ACC112 (cell line): ENCODE data around the gene PAQR8.

Source experiments
- H2AFZ ChIP-seq: fragments of 200-600 bp; sonication (generic); one replicate; pipeline ENCODE4 v1.6.0; 2017; ENCODE audit warnings: antibody characterized with exemption, low read length; ENCODE audit not compliant: unreplicated experiment
- H3K27ac ChIP-seq: fragments of 200-600 bp; sonication (generic); 2 replicates; pipeline ENCODE4 v1.5.1; 2014; ENCODE audit warnings: low read depth, mild to moderate bottlenecking, antibody characterized with exemption, low read length, moderate library complexity
- H3K27me3 ChIP-seq: fragments of 200-600 bp; sonication (generic); 2 replicates; pipeline ENCODE4 v1.6.1; 2014; ENCODE audit warnings: mild to moderate bottlenecking, antibody characterized with exemption, low read length, moderate library complexity, mixed read lengths; ENCODE audit not compliant: insufficient read depth
- H3K36me3 ChIP-seq: fragments of 200-600 bp; sonication (generic); 2 replicates; pipeline ENCODE4 v1.6.1; 2016; ENCODE audit warnings: mild to moderate bottlenecking, antibody characterized with exemption, low read length, moderate library complexity, mixed read lengths; ENCODE audit not compliant: insufficient read depth
- H3K4me1 ChIP-seq: fragments of 200-600 bp; sonication (generic); one replicate; pipeline ENCODE4 v1.6.1; 2016; ENCODE audit warnings: low read length, mixed read lengths; ENCODE audit not compliant: insufficient read depth, unreplicated experiment, control insufficient read depth
- H3K4me3 ChIP-seq: fragments of 200-600 bp; sonication (generic); 2 replicates; pipeline ENCODE4 v1.5.1; 2014; ENCODE audit warnings: mild to moderate bottlenecking, low read depth, low read length
- H3K79me2 ChIP-seq: fragments of 200-600 bp; sonication (generic); one replicate; pipeline ENCODE4 v1.6.0; 2016; ENCODE audit warnings: low read length; ENCODE audit not compliant: control insufficient read depth, unreplicated experiment, insufficient read depth

Gene PAQR8

DNA sequence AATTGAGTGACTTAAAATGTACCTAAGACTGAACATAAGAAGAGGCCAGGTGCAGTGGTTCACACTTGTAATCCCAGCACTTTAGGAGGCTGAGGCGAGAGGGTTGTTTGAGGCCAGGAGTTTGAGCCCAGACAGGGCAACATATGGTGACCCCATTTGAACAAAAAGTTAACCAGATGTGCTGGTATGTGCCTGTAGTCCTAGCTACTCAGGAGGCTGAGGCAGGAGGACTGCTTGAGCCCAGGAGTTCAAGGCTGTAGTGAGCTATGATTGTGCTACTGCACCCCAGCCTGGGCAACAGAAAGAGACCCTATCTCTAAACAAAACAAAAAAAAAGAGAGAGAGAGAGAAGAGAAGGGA is 10.1 kb upstream of the PAQR8 start:
- Histone ChIP-seq H3K4me1 (peaks cover 18% of the 10 kb centered on the region), H3K27ac (peak overlapping the region; percentile 66), H2AFZ (no peak overlapping the region), H3K36me3 (no peaks in the 10 kb centered on the region), H3K27me3 (no peaks in the 10 kb centered on the region), H3K4me3 (no peak overlapping the region), H3K79me2 (no peaks in the 10 kb centered on the region)

DNA sequence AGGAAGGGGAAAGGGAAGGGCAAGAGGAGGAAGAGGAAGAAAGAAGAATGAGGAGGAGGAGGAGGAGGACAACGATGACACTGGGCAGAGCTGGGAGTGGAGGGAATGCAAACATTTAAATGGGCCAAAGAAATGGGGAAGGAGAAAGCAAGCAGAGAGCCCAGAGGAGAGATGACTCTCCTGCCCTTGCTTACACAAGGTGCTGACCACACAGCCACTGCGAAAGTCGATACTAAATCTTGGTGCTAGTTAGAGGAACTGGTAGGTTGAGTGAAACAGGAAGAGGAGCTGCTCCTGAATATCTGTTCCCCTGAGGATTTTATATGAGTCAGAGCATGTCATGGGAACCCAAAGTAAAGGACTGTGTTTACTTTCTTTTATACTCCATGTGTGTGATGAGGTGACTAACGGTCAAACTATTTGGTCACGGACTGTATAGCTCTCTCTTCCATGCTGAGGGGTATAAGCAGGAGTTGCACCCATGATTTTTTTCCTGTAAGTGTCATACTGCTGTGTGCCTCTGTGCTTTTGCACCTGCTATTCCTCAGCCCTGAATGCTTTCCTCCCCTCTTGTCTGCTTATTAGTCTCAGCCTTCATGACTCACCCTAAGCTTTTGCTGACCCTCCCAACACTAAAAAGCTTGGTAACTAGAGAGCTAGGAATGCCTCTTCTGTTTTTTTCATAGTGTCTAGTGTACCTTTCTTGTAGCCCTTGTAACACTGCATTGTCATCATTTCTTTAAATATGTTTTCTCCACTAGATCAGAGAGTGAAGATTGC is 9.5 kb upstream of the PAQR8 start:
- H3K27ac ChIP-seq = peak overlapping the region; percentile 66
- H3K4me1 ChIP-seq = peaks cover 18% of the 10 kb centered on the region
- H3K36me3 ChIP-seq = no peaks in the 10 kb centered on the region
- no peaks in the 10 kb centered on the region for H3K27me3 ChIP-seq
- no peak overlapping the region for H3K4me3 ChIP-seq
- no peaks in the 10 kb centered on the region for H3K79me2 ChIP-seq
- H2AFZ ChIP-seq = no peak overlapping the region

DNA sequence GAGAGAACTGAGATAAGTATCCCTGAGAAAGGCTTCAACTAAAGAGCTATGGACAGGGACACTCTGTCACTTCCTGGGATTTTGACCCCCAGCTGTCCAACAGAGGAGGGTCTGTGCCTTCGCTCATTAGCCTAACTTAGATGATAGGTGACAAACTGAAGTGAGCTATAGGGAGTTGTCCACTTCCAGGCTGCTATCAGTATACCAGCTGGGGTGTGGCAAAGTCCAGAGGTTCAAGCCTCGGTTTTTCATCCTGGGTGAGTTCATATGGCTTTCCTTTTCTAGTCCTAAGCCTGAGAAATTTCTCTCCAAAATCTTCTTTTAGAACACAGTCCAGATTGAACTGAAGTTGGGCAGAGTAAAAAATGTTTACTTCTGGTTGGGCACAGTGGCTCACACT is 5.9 kb upstream of the PAQR8 start:
- Histone ChIP-seq H3K4me1 (peaks cover 18% of the 10 kb centered on the region), H2AFZ (no peak overlapping the region), H3K79me2 (no peaks in the 10 kb centered on the region), H3K36me3 (no peaks in the 10 kb centered on the region), H3K4me3 (no peak overlapping the region), H3K27ac (no peak overlapping the region), H3K27me3 (no peaks in the 10 kb centered on the region)

DNA sequence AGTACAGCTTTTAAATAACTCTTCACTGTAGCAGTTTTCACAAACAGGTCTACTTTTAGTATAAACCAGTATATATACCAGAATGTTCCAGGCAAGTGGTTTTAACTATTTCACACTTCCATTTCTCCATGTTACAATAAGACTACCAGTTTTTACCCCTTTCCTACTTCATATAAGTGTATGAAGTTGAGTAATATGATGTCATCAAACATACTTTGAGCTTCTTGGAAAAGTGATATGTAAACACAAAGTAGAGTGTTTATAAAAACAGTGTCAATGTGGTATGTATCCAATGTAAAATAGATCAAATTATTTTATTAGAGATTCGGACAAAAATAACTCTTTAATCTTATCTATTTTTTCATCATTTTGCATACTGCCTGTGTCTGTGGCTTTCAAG is 2.5 kb upstream of the PAQR8 start:
- Histone ChIP-seq H3K79me2 (no peaks in the 10 kb centered on the region), H3K27ac (no peak overlapping the region), H3K4me3 (no peak overlapping the region), H3K4me1 (peaks cover 7% of the 10 kb centered on the region), H2AFZ (no peak overlapping the region), H3K27me3 (no peaks in the 10 kb centered on the region), H3K36me3 (no peaks in the 10 kb centered on the region)

DNA sequence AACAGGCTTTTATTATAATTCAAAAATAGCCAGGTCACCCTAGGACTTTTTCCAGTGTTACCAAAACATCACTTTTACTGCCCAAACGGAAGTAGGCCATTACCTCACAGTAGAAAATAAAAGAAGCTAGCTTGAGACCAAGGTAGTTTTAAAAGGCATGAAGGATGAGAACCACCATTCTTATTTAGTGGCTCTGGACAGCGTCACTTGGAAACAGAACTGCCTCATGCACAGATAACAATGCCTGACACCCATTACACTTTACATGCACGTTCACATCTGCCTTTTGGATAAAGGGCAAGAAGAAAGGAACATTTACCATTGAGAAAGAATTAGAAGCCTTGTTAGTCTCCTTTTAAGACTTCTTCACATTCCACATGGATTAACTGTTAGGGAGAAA is 1.9 kb upstream of the PAQR8 start:
- Histone ChIP-seq H3K4me1 (peaks cover 7% of the 10 kb centered on the region), H3K36me3 (no peaks in the 10 kb centered on the region), H3K27ac (no peak overlapping the region), H3K79me2 (no peaks in the 10 kb centered on the region), H3K4me3 (no peak overlapping the region), H2AFZ (no peak overlapping the region), H3K27me3 (no peaks in the 10 kb centered on the region)

DNA sequence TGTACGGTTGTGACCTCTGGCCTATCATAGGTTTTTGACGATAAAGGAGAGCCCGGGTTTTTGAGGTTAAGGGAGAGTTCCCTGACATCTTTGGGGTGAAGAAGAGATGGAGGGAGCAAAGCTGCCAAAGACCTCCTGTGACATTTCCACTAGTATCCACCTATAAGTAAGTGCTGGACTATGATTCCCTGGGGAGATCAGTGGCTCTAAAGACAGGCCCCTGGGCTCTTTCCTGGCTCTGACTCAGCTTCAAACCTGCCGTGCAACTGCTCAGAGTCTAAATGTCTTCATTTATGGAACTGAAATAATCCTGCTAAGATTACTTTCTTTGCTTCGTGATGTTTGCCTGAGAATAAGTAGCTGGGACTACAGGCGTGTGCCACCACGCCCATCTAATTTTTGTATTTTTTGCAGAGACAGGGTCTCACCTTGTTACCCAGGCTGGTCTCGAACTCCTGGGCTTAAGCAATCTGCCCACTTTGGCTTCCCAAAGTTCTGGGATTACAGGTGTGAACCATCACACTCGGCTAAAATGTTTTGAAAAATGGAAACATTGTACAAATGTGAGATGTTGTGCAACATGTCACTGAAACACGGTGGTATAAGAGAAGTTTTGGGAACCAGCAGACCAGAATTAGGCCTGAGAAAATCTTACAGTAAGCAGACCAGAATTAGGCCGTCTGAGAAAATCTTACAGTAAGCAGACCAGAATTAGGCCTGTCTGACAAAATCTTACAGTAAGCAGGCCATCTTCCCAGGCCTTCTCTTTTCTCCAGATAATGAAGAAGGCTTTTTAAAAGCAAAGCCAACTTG is 1.1 kb upstream of the PAQR8 start:
- H3K79me2 ChIP-seq = no peaks in the 10 kb centered on the region
- no peaks in the 10 kb centered on the region for H3K27me3 ChIP-seq
- H3K27ac ChIP-seq = no peak overlapping the region
- no peaks in the 10 kb centered on the region for H3K36me3 ChIP-seq
- H2AFZ ChIP-seq = no peak overlapping the region
- H3K4me1 ChIP-seq = peaks cover 12% of the 10 kb centered on the region
- no peak overlapping the region; the same call in 1 of the 2 replicates for H3K4me3 ChIP-seq

DNA sequence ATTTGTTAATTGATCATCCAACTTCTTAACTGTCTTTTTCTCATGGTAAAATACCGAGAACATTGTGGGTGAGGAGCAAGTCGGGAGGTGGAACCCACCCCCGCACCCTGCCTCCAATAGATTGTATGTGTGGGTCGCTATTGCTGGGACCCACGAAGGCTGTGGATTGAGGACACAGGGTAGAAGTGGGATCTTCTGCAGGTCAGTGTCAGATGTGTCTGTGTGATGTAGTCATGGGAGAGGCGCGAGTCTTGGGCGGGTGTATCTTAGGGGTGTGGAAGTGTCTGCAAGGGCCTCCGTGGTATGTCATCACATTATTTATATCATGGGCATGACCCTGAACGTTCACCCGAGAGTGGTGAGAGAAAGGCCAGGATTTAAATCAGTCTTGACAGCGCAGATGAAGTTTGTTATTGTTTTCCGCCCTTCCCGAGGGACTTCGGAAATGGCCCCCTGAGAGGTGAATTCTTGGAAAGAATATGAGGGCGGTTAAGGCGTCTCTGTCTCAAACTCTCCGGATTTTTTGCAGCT is 472 bp upstream of the PAQR8 start:
- H3K27ac ChIP-seq = no peak overlapping the region
- H3K4me1 ChIP-seq = peaks cover 12% of the 10 kb centered on the region
- peak overlapping the region; percentile 85 for H3K4me3 ChIP-seq
- no peaks in the 10 kb centered on the region for H3K27me3 ChIP-seq
- H3K36me3 ChIP-seq = no peaks in the 10 kb centered on the region
- no peaks in the 10 kb centered on the region for H3K79me2 ChIP-seq
- H2AFZ ChIP-seq = peak overlapping the region; percentile 96

DNA sequence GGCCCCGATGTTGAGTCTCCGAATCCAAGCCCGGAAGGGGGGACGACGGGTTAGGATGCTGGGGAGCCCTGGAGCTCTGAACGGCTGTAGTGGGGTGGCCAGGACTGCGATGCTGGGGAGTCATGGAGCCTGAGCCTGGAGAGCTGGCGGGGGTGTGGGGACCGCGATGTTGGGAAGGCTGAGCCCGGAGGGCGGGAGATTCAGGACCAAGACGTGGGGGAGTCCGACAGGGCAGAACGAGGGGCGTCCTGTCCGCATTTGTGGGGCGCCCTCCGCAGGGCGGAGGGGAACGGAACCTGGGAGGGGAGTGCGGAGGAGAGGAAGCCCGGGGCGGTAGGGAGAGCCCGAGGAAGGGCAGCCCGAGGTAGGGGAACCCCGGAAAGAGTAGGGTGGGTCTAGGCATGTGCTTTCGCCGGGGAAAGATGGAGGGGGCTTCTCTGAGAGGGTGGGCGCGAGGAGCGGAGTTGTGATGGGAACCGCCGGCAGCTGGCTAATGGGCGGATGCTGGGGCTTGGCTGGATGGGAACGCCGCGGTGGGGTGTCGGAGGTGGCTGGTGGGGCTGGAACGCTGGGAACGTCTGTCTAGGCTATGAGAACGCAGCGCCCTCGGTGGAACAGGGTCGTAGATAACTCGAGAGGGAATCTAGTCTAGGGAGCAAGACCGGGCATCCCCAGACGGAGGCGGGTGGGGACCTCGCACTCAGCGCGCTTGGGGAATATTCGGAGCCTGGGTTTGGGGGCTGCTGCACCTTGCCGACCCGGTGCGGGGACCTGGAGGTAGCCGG is 684 bp downstream of the PAQR8 start:
- Histone ChIP-seq H3K4me3 (peak overlapping the region; percentile 85), H3K79me2 (no peaks in the 10 kb centered on the region), H3K27ac (no peak overlapping the region), H3K4me1 (peaks cover 12% of the 10 kb centered on the region), H3K27me3 (no peaks in the 10 kb centered on the region), H2AFZ (peak overlapping the region; percentile 57), H3K36me3 (no peaks in the 10 kb centered on the region)

DNA sequence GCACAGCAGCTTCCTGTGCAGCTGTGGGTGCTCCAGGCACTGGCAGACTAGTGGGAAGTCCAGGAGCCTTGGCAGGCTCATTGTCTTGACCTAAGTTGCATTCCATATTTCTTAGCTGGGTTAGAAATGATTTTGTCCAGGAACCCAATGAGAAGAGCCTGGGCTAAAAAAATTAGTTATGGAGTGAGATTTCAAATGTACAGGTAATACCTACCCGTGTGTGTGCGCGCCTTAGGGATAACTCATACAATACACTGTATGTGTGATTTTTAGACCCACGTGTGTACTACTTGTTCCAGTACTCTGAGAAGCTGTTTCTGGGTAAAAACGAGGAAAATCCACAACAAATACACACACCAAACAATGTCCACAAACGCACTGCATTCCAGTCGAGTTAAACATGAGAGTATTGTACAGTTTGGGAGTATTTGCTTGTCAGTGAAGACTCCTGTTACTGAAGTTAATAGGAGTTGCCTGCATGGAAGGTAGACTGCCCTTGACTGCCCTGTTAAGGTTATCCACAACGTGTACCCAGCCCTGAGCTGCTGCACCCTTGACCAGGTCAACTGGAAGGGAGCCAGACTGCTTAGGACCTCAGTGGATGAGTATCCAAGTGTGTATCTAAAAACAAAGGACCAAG is 1.4 kb downstream of the PAQR8 start:
- H3K4me1 ChIP-seq = peaks cover 12% of the 10 kb centered on the region
- H3K79me2 ChIP-seq = no peaks in the 10 kb centered on the region
- peak overlapping the region; percentile 85 for H3K4me3 ChIP-seq
- no peak overlapping the region for H3K27ac ChIP-seq
- H3K36me3 ChIP-seq = no peaks in the 10 kb centered on the region
- no peaks in the 10 kb centered on the region for H3K27me3 ChIP-seq
- peak overlapping the region; percentile 57 for H2AFZ ChIP-seq
